Hepatocyte (in vitro differentiated cells): ENCODE measurements around the gene CENPF.

Source experiments
- EZH2 ChIP-seq: fragments of 200-600 bp; sonication (generic); IDR thresholded peaks from 2 replicates; pipeline ENCODE4 v1.6.1; 2016; ENCODE audit warnings: antibody characterized with exemption, mild to moderate bottlenecking, borderline replicate concordance
- TF ChIP-seq, protein P1 (sequence below): fragments of 200-600 bp; sonication (generic); IDR thresholded peaks from 2 replicates; pipeline ENCODE4 v1.5.1; 2016; ENCODE audit warnings: antibody characterized with exemption, mild to moderate bottlenecking; ENCODE audit not compliant: poor library complexity

DNA sequence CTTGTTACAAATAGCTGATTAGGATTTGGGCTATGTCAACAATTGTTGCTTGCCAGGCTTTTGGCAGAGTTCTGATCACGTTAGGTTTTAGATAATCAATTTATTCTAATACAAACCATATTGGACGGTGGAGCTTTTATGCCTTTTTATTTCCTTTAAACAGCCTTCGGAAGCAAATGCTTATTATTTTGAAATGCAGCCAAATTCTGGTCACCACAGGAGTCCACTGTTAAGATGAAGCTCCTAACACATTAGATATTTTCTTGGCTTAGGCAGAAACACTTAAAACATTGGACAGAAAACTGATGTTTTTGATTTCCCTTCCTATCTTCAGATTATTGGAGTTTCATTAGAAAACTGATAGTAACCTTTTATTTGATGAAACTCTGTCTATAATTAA is 82.9 kb downstream of the CENPF start:
- TF ChIP-seq EZH2: no peak
- TF ChIP-seq, protein P1, sequence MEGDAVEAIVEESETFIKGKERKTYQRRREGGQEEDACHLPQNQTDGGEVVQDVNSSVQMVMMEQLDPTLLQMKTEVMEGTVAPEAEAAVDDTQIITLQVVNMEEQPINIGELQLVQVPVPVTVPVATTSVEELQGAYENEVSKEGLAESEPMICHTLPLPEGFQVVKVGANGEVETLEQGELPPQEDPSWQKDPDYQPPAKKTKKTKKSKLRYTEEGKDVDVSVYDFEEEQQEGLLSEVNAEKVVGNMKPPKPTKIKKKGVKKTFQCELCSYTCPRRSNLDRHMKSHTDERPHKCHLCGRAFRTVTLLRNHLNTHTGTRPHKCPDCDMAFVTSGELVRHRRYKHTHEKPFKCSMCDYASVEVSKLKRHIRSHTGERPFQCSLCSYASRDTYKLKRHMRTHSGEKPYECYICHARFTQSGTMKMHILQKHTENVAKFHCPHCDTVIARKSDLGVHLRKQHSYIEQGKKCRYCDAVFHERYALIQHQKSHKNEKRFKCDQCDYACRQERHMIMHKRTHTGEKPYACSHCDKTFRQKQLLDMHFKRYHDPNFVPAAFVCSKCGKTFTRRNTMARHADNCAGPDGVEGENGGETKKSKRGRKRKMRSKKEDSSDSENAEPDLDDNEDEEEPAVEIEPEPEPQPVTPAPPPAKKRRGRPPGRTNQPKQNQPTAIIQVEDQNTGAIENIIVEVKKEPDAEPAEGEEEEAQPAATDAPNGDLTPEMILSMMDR: no peak
